Eye (tissue), 1 donor: Measurements from ENCODE around the gene THG1L.
A peak's percentile ranks its signal among the peaks of the same experiment; 100 is the strongest.
"Not testable (repeated sequence)": the region's sequence is repeated elsewhere in the genome, so short reads cannot be mapped to it uniquely, and the experiment has no call there.

Experiments
- DNase-seq: peaks from one replicate; pipeline ENCODE4 v3.0.0-alpha.2; 2015

THG1L gene

GRCh38 chr5:157731272-157732129 is at the start of gene THG1L:
Gene THG1L (plus strand): TSS chr5:157731420. CDS start chr5:157731441, 21 bp downstream.
- DNase-seq, result peak; percentile 100

GRCh38 chr5:157682257-157682656 is 49.0 kb upstream of the THG1L start:
- DNase-seq, result no peak

GRCh38 chr5:157686276-157687197 is 44.7 kb upstream of the THG1L start:
- not testable (repeated sequence) for DNase-seq

- DNase-seq, result no peak
Observed at GRCh38 chr5:157687198-157687554, 44.0 kb upstream of the THG1L start.

GRCh38 chr5:157689942-157690689 is 41.1 kb upstream of the THG1L start:
- no peak for DNase-seq

- no peak for DNase-seq
Observed at GRCh38 chr5:157690690-157691433, 40.4 kb upstream of the THG1L start.

- DNase-seq, result not testable (repeated sequence)
Observed at GRCh38 chr5:157693816-157694215, 37.4 kb upstream of the THG1L start.

GRCh38 chr5:157696154-157696553 is 35.1 kb upstream of the THG1L start:
- not testable (repeated sequence) for DNase-seq

GRCh38 chr5:157698674-157699073 is 32.5 kb upstream of the THG1L start:
- DNase-seq, result not testable (repeated sequence)

GRCh38 chr5:157703736-157704135 is 27.5 kb upstream of the THG1L start:
- DNase-seq, result no peak

- DNase-seq, result no peak
Observed at GRCh38 chr5:157708866-157709265, 22.4 kb upstream of the THG1L start.

- DNase-seq, result no peak
Observed at GRCh38 chr5:157709346-157709745, 21.9 kb upstream of the THG1L start.

GRCh38 chr5:157710431-157710830 is 20.8 kb upstream of the THG1L start:
- no peak for DNase-seq

GRCh38 chr5:157710882-157711281 is 20.3 kb upstream of the THG1L start:
- DNase-seq, result no peak

GRCh38 chr5:157713830-157714595 is 17.2 kb upstream of the THG1L start:
- no peak for DNase-seq

GRCh38 chr5:157714596-157714864 is 16.7 kb upstream of the THG1L start:
- no peak for DNase-seq

GRCh38 chr5:157718519-157718918 is 12.7 kb upstream of the THG1L start:
- DNase-seq, result peak; percentile 83

GRCh38 chr5:157719245-157719644 is 12.0 kb upstream of the THG1L start:
- DNase-seq, result no peak

- DNase-seq, result no peak
Observed at GRCh38 chr5:157721159-157721558, 10.1 kb upstream of the THG1L start.

- DNase-seq, result not testable (repeated sequence)
Observed at GRCh38 chr5:157722895-157723294, 8.3 kb upstream of the THG1L start.

GRCh38 chr5:157726607-157727006 is 4.6 kb upstream of the THG1L start:
- DNase-seq, result not testable (repeated sequence)

GRCh38 chr5:157727858-157728257 is 3.4 kb upstream of the THG1L start:
- not testable (repeated sequence) for DNase-seq
